ENCODE measurements around the gene APBA2.

APBA2 gene

DNA sequence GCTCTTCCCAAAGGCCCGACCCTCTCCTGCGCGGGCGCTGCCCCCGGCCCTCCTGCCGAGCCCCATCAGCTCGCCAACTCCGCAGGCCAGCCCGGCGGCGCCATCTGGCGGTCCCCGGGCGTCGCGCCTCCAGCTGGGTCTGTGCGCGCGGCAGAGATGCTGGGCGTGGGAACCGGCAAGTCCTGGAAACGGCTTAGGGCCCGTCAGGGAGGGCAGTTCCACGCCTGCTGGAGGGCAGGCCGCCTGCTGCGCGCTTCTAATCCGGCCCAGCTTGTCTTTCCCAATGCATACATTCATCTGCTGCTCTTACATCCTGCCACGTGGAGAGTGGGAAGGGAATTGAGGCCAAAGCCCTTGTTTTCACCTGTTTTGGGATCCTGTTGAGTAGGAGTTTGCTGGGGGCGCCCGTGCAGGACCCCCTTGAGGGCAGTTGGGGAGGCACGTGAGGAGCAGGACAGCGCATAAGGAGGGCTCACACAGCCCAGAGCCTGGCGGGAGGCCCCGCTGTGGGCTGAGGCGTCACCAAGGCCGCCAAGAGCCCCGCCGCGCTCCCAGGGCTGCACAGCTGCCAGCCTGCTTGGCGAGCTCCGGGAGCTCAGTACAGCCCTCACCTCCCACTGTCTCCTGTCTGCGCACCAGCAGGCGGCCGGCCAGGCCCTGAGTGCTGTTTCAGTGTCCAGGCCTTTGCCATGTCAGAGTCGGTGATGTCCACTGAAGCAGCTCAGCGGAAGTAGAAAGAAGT is 218.2 kb downstream of the APBA2 start:
- H3K27ac ChIP-seq, result no peak overlapping the region
- TF ChIP-seq ZFX (IDR thresholded peaks at IDR 0.05), result no peak
- TF ChIP-seq CTCF (conservative IDR thresholded peaks at IDR 0.05), result peak; percentile 86

- no peak overlapping the region for H3K27ac ChIP-seq
- TF ChIP-seq ZFX (IDR thresholded peaks at IDR 0.05) (no peak), CTCF (conservative IDR thresholded peaks at IDR 0.05) (no peak)
Measured at GRCh38 chr15:29104566-29104880, 218.7 kb downstream of the APBA2 start.

GRCh38 chr15:29105151-29105854 is 219.5 kb downstream of the APBA2 start:
- TF ChIP-seq ZFX (IDR thresholded peaks at IDR 0.05) (no peak), CTCF (conservative IDR thresholded peaks at IDR 0.05) (no peak)
- H3K27ac ChIP-seq, result no peak overlapping the region

- TF ChIP-seq ZFX (IDR thresholded peaks at IDR 0.05), result no peak
- TF ChIP-seq CTCF (conservative IDR thresholded peaks at IDR 0.05), result no peak
- H3K27ac ChIP-seq, result no peak overlapping the region
Measured at GRCh38 chr15:29106116-29106515, 220.3 kb downstream of the APBA2 start.

GRCh38 chr15:29106551-29107290 is 220.9 kb downstream of the APBA2 start:
- no peak overlapping the region for H3K27ac ChIP-seq
- TF ChIP-seq CTCF (conservative IDR thresholded peaks at IDR 0.05) (no peak), ZFX (IDR thresholded peaks at IDR 0.05) (no peak)

- TF ChIP-seq ZFX (IDR thresholded peaks at IDR 0.05) (no peak), CTCF (conservative IDR thresholded peaks at IDR 0.05) (no peak)
- no peak overlapping the region for H3K27ac ChIP-seq
Measured at GRCh38 chr15:29107291-29107890, 221.6 kb downstream of the APBA2 start.

Measured in C4-2B (cell line).